Stomach (tissue), 9 donors: ENCODE measurements around the gene RAB22A. TPM values are rescaled to one million over a fixed set of nuclear protein-coding genes. Genes with fewer than 3 reads are reported as not detected.
A peak's percentile ranks its signal among the peaks of the same experiment; 100 is the strongest.

Experiments
- DNase-seq, 2 donors: peaks; one replicate each; pipeline versions ENCODE4 v3.0.0 to v3.0.0-alpha.2; 2013 to 2019
- H3K27ac ChIP-seq, 5 donors: fragments of 200-600 bp in 4 of 5; sonication (generic) in 4 of 5; one replicate each; pipeline ENCODE4 v1.5.1; 2013 to 2019; ENCODE audit warnings: mild to moderate bottlenecking in 1 of 5, moderate library complexity in 1 of 5
- H3K27me3 ChIP-seq, 3 donors: fragments of 200-600 bp; sonication (generic); one replicate each; pipeline ENCODE4 v1.5.1; 2017 to 2019; ENCODE audit warnings: mixed run types in 1 of 3
- H3K36me3 ChIP-seq, 4 donors: fragments of 200-600 bp; sonication (generic); 1 replicate in 3 of 4; 2 replicates in 1 of 4; pipeline ENCODE4 v1.5.1; 2016 to 2019
- H3K4me1 ChIP-seq, 4 donors: fragments of 200-600 bp; sonication (generic); one replicate each; pipeline ENCODE4 v1.5.1; 2016 to 2019
- H3K4me3 ChIP-seq, 4 donors: fragments of 200-600 bp; sonication (generic) in 3 of 4; one replicate each; pipeline ENCODE4 v1.5.1; 2016 to 2019; ENCODE audit warnings: mild to moderate bottlenecking in 1 of 4
- H3K9me3 ChIP-seq, 4 donors: fragments of 200-600 bp; sonication (generic); one replicate each; pipeline ENCODE4 v1.5.1; 2016 to 2019
- EP300 ChIP-seq: sonication (generic); formaldehyde crosslinking; IDR thresholded peaks from one replicate; pipeline ENCODE4 v1.6.1; 2017; ENCODE audit warnings: antibody characterized with exemption
- POLR2A ChIP-seq, 4 donors: fragments of 450-650 bp; IDR thresholded peaks; one replicate each; pipeline ENCODE4 v1.6.1; 2016; ENCODE audit warnings: antibody characterized with exemption in 4 of 4, control low read depth in 2 of 4, mild to moderate bottlenecking in 1 of 4, moderate library complexity in 1 of 4
- POLR2AphosphoS5 ChIP-seq, 3 donors: sonication (generic); formaldehyde crosslinking; IDR thresholded peaks; one replicate each; pipeline ENCODE4 v1.6.1; 2016; ENCODE audit warnings: antibody characterized with exemption in 3 of 3
- WGBS, 5 donors: extraction: QIAGEN DNeasy Blood & Tissue Kit in 3 of 5; methylation state at CpG; one replicate each; pipeline versions ENCODE4 v1.1.5 to v1.1.7; 2013 to 2018; 5-methylcytosine and 5-hydroxymethylcytosine counted together
- intact Hi-C: fragments of 100-400 bp; cut with DNase I; formaldehyde crosslinking; loops from one replicate; pipeline ENCODE4 v1.15.1; 2023; ENCODE audit warnings: low total_unique reads
- polyA plus RNA-seq, 3 donors: library from polyadenylated mRNA; stranded (reverse); fragments of 200-250 nt; gene quantifications; one replicate each; pipeline ENCODE4 v1.2.3, GENCODE V29; 2013
- total RNA-seq, 5 donors: library from RNA; depleted of rRNA; stranded (reverse); fragments of >200 nt; gene quantifications; one replicate each; pipeline versions ENCODE4 v1.1.0 to v1.2.3, GENCODE V29; 2014 to 2016
- TF ChIP-seq, protein P1 (sequence below), 7 experiments: fragments of 450-650 bp in 4 of 7; fragments of 200-600 bp in 3 of 7; sonication (generic) in 3 of 7; IDR thresholded peaks; one replicate each; pipeline ENCODE4 v1.5.1; 2016 to 2019; ENCODE audit warnings: antibody characterized with exemption in 7 of 7, control low read depth in 2 of 7, mild to moderate bottlenecking in 1 of 7
- donor health status: healthy with polysubstance abuse.
- donor health status: Bipolar disorder and iron deficiency.
- donor health status: healthy.

The RAB22A gene
- total and polyA plus RNA-seq, 8 donors = 2.9 to 19.3 (median 8.5) TPM

GRCh38 chr20:58327211-58327610 is 17.7 kb downstream of the RAB22A start:
- Histone ChIP-seq H3K4me1 (peaks cover 0 to 53% (median 30%) of the 10 kb centered on the region in 4 donors), H3K9me3 (no peaks in the 10 kb centered on the region), H3K4me3 (no peak overlapping the region), H3K27ac (no peak overlapping the region), H3K36me3 (peaks cover 0 to 4% (median 0%) of the 10 kb centered on the region in 4 donors), H3K27me3 (no peaks in the 10 kb centered on the region)
- TF ChIP-seq EP300 (no peak), POLR2AphosphoS5 (IDR thresholded peaks at IDR 0.05) (no peak), POLR2A (IDR thresholded peaks at IDR 0.05) (no peak)
- TF ChIP-seq, protein P1, sequence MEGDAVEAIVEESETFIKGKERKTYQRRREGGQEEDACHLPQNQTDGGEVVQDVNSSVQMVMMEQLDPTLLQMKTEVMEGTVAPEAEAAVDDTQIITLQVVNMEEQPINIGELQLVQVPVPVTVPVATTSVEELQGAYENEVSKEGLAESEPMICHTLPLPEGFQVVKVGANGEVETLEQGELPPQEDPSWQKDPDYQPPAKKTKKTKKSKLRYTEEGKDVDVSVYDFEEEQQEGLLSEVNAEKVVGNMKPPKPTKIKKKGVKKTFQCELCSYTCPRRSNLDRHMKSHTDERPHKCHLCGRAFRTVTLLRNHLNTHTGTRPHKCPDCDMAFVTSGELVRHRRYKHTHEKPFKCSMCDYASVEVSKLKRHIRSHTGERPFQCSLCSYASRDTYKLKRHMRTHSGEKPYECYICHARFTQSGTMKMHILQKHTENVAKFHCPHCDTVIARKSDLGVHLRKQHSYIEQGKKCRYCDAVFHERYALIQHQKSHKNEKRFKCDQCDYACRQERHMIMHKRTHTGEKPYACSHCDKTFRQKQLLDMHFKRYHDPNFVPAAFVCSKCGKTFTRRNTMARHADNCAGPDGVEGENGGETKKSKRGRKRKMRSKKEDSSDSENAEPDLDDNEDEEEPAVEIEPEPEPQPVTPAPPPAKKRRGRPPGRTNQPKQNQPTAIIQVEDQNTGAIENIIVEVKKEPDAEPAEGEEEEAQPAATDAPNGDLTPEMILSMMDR (IDR thresholded peaks at IDR 0.05) = no peak
- 59 to 73% (median 70%) methylated on average over 2 of the region's 2 CpGs for WGBS, 5 donors
- intact Hi-C loops = loop anchor here (10.0 kb wide), 1 partner anchor 48 kb away; no protein-coding TSS in a partner anchor
- DNase-seq = no peak

DNA sequence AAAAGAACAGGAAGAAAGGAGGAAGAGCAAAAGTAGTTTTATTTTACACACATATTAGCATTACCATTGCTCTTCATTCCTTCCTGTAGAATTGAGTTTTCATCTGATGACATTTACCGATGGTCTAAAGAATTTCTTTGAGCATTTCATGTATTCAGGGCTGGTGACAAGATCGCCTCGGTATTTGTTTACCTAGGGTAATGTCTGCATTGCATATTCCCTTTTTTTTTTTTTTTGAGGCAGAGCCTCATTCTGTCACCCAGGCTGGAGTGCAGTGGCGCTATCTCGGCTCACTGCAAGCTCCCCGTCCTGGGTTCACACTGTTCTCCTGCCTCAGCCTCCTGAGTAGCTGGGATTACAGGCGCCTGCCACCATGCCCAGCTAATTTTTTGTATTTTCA is 19.3 kb downstream of the RAB22A start:
- no peaks in the 10 kb centered on the region for H3K9me3 ChIP-seq
- intact Hi-C loops = loop anchor here (10.0 kb wide), 1 partner anchor 46 kb away; no protein-coding TSS in a partner anchor

GRCh38 chr20:58329711-58330110 is 20.2 kb downstream of the RAB22A start:
- Histone ChIP-seq H3K27ac (no peak overlapping the region), H3K27me3 (no peaks in the 10 kb centered on the region), H3K9me3 (no peaks in the 10 kb centered on the region), H3K36me3 (peaks cover 0 to 4% (median 0%) of the 10 kb centered on the region in 4 donors), H3K4me1 (peaks cover 0 to 48% (median 25%) of the 10 kb centered on the region in 4 donors), H3K4me3 (no peak overlapping the region)
- TF ChIP-seq EP300 = no peak
- TF ChIP-seq POLR2A (IDR thresholded peaks at IDR 0.05) = no peak
- TF ChIP-seq, protein P1 (IDR thresholded peaks at IDR 0.05) = no peak
- DNase-seq = no peak
- intact Hi-C loops = loop anchor here (10.0 kb wide), 1 partner anchor 45 kb away; no protein-coding TSS in a partner anchor

More for the DNA sequence above, 19.3 kb downstream of the RAB22A start:
- no peak for DNase-seq
- H3K27me3 ChIP-seq = no peaks in the 10 kb centered on the region
- no peak overlapping the region for H3K4me3 ChIP-seq
- peaks cover 0 to 4% (median 0%) of the 10 kb centered on the region in 4 donors for H3K36me3 ChIP-seq
- H3K27ac ChIP-seq = no peak overlapping the region
- TF ChIP-seq EP300 (no peak), POLR2A (IDR thresholded peaks at IDR 0.05) (no peak), POLR2AphosphoS5 (IDR thresholded peaks at IDR 0.05) (no peak)
- TF ChIP-seq, protein P1 (IDR thresholded peaks at IDR 0.05) = no peak
- 82 to 92% (median 87%) methylated on average over 7 of the region's 7 CpGs for whole genome bisulfite sequencing, 5 donors
- peaks cover 0 to 48% (median 26%) of the 10 kb centered on the region in 4 donors for H3K4me1 ChIP-seq

GRCh38 chr20:58330249-58330648 is 20.7 kb downstream of the RAB22A start:
- Histone ChIP-seq H3K36me3 (peaks cover 0 to 4% (median 0%) of the 10 kb centered on the region in 4 donors), H3K27me3 (no peaks in the 10 kb centered on the region), H3K27ac (no peak overlapping the region), H3K4me1 (peaks cover 0 to 44% (median 25%) of the 10 kb centered on the region in 4 donors), H3K4me3 (no peak overlapping the region), H3K9me3 (no peaks in the 10 kb centered on the region)
- intact Hi-C loops = no loop called here
- peak in 1 of 2 donors; percentile 72 for DNase-seq
- TF ChIP-seq POLR2A (IDR thresholded peaks at IDR 0.05) = no peak
- no peak for TF ChIP-seq POLR2AphosphoS5 (IDR thresholded peaks at IDR 0.05)
- TF ChIP-seq EP300 = no peak
- TF ChIP-seq, protein P1 (IDR thresholded peaks at IDR 0.05) = no peak
- WGBS, 5 donors = 67 to 84% (median 80%) methylated on average over 3 of the region's 3 CpGs
